ENCODE measurements around the gene IL1R2.

IL1R2 gene

GRCh38 chr2:101998896-101999789, 7.4 kb downstream of the IL1R2 start:
- Histone ChIP-seq H3K4me1 (no peaks in the 10 kb centered on the region), H3K9ac (no peak overlapping the region), H2AFZ (no peak overlapping the region), H3K79me2 (no peaks in the 10 kb centered on the region), H3K4me2 (ENCODE audit: low read length) (no peak overlapping the region), H3K9me3 (ENCODE audit: control insufficient read depth, low read length) (no peaks in the 10 kb centered on the region), H3K4me3 (ENCODE audit: low read depth, low read length) (no peak overlapping the region), H3K27ac (no peak overlapping the region), H3K27me3 (ENCODE audit: control insufficient read depth, insufficient read depth, low read length) (no peaks in the 10 kb centered on the region), H3K36me3 (ENCODE audit: control insufficient read depth, insufficient read depth, low read length) (no peaks in the 10 kb centered on the region)
- no peak for TF ChIP-seq CTCF (IDR thresholded peaks at IDR 0.05)

GRCh38 chr2:102000012-102000411, 8.3 kb downstream of the IL1R2 start:
- no peaks in the 10 kb centered on the region for H3K79me2 ChIP-seq
- H3K36me3 ChIP-seq (ENCODE audit: control insufficient read depth, insufficient read depth, low read length), result no peaks in the 10 kb centered on the region
- H3K27ac ChIP-seq, result no peak overlapping the region
- no peak for TF ChIP-seq CTCF (IDR thresholded peaks at IDR 0.05)
- H2AFZ ChIP-seq, result no peak overlapping the region
- H3K4me3 ChIP-seq (ENCODE audit: low read depth, low read length), result no peak overlapping the region
- no peak overlapping the region for H3K9ac ChIP-seq
- no peaks in the 10 kb centered on the region for H3K9me3 ChIP-seq (ENCODE audit: control insufficient read depth, low read length)
- H3K27me3 ChIP-seq (ENCODE audit: control insufficient read depth, insufficient read depth, low read length), result no peaks in the 10 kb centered on the region
- H3K4me2 ChIP-seq (ENCODE audit: low read length), result no peak overlapping the region
- peaks cover 4% of the 10 kb centered on the region for H3K4me1 ChIP-seq

- Histone ChIP-seq H3K27ac (no peak overlapping the region), H3K4me1 (peaks cover 4% of the 10 kb centered on the region)
- no peak for TF ChIP-seq CTCF (IDR thresholded peaks at IDR 0.05)
These were observed 9.3 kb downstream of the IL1R2 start for GRCh38 chr2:102000813-102001766.

GRCh38 chr2:102001767-102002142, 10.0 kb downstream of the IL1R2 start:
- no peak overlapping the region for H3K4me2 ChIP-seq (ENCODE audit: low read length)
- H2AFZ ChIP-seq, result no peak overlapping the region
- H3K27me3 ChIP-seq (ENCODE audit: control insufficient read depth, insufficient read depth, low read length), result no peaks in the 10 kb centered on the region
- no peak overlapping the region for H3K9ac ChIP-seq
- TF ChIP-seq CTCF (IDR thresholded peaks at IDR 0.05), result no peak
- peaks cover 4% of the 10 kb centered on the region for H3K4me1 ChIP-seq
- H3K4me3 ChIP-seq (ENCODE audit: low read depth, low read length), result no peak overlapping the region
- H3K27ac ChIP-seq, result no peak overlapping the region
- no peaks in the 10 kb centered on the region for H3K9me3 ChIP-seq (ENCODE audit: control insufficient read depth, low read length)
- no peaks in the 10 kb centered on the region for H3K36me3 ChIP-seq (ENCODE audit: control insufficient read depth, insufficient read depth, low read length)
- no peaks in the 10 kb centered on the region for H3K79me2 ChIP-seq

More at GRCh38 chr2:102000813-102001766, 9.3 kb downstream of the IL1R2 start:
- Histone ChIP-seq H3K4me2 (ENCODE audit: low read length) (no peak overlapping the region), H3K79me2 (no peaks in the 10 kb centered on the region), H3K27me3 (ENCODE audit: control insufficient read depth, insufficient read depth, low read length) (no peaks in the 10 kb centered on the region), H2AFZ (no peak overlapping the region), H3K36me3 (ENCODE audit: control insufficient read depth, insufficient read depth, low read length) (no peaks in the 10 kb centered on the region), H3K9ac (no peak overlapping the region), H3K9me3 (ENCODE audit: control insufficient read depth, low read length) (no peaks in the 10 kb centered on the region), H3K4me3 (ENCODE audit: low read depth, low read length) (no peak overlapping the region)

Measured in parathyroid adenoma (tissue), 2 donors.